PC-9 (cell line): ENCODE measurements around the gene FAM174C. TPM values are rescaled to one million over a fixed set of nuclear protein-coding genes. Genes with fewer than 3 reads are reported as not detected.

Source experiments
- BruUV-seq: library from RNA; stranded (reverse); fragments of 400-500 nt; replicated peaks from 2 replicates; lab custom pipeline; 2021; lab: Mats Ljungman, UMichigan
- CTCF ChIA-PET: fragments of 300-600 bp; sonication (Branson Sonifier 250); formaldehyde crosslinking; loops from one replicate; lab custom pipeline; 2022; ENCODE audit warnings: antibody characterized with exemption; lab: Charles Lee
- POLR2A ChIA-PET: fragments of 300-600 bp; sonication (Branson Sonifier 250); formaldehyde crosslinking; loops from one replicate; lab custom pipeline; 2022; ENCODE audit warnings: antibody characterized with exemption; ENCODE audit not compliant: unreplicated experiment; lab: Charles Lee
- DNase-seq, 2 experiments: peaks; one replicate each; pipeline versions ENCODE4 v3.0.0 to v3.0.0-alpha.2; 2015 to 2022; ENCODE audit warnings: mixed read lengths in 1 of 2
- H2AFZ ChIP-seq: fragments of 200-600 bp; sonication (generic); 2 replicates; pipeline ENCODE4 v1.8.1; 2017; ENCODE audit warnings: antibody characterized with exemption
- H3F3A ChIP-seq: fragments of 200-600 bp; sonication (generic); 2 replicates; pipeline ENCODE4 v1.8.1; 2017; ENCODE audit warnings: antibody characterized with exemption, mild to moderate bottlenecking, low read depth; ENCODE audit not compliant: insufficient read depth
- H3K27ac ChIP-seq: fragments of 200-600 bp; sonication (generic); 2 replicates; pipeline ENCODE4 v1.6.1; 2016; ENCODE audit warnings: mixed run types
- H3K27me3 ChIP-seq: fragments of 200-600 bp; sonication (generic); 2 replicates; pipeline ENCODE4 v1.6.1; 2016; ENCODE audit warnings: low read depth, mixed run types; ENCODE audit not compliant: insufficient read depth
- H3K36me3 ChIP-seq: fragments of 200-600 bp; sonication (generic); 2 replicates; pipeline ENCODE4 v1.6.1; 2016; ENCODE audit warnings: low read depth, mixed run types
- H3K4me1 ChIP-seq: fragments of 200-600 bp; sonication (generic); replicated peaks from 2 replicates; pipeline ENCODE4 v1.6.1; 2016; ENCODE audit warnings: mixed run types; ENCODE audit not compliant: insufficient read depth
- H3K4me2 ChIP-seq: fragments of 200-600 bp; sonication (generic); 2 replicates; pipeline ENCODE4 v1.6.1; 2017; ENCODE audit warnings: mixed run types
- H3K4me3 ChIP-seq: fragments of 200-600 bp; sonication (generic); 2 replicates; pipeline ENCODE4 v1.6.1; 2016; ENCODE audit warnings: mixed run types
- H3K79me2 ChIP-seq: fragments of 200-600 bp; sonication (generic); 2 replicates; pipeline ENCODE4 v1.6.1; 2017; ENCODE audit warnings: low read depth, mixed run types
- H3K9me2 ChIP-seq: fragments of 200-600 bp; sonication (generic); 2 replicates; pipeline ENCODE4 v1.8.1; 2017; ENCODE audit warnings: mild to moderate bottlenecking; ENCODE audit not compliant: insufficient read depth
- H3K9me3 ChIP-seq: fragments of 200-600 bp; sonication (generic); 2 replicates; pipeline ENCODE4 v1.8.1; 2016; ENCODE audit warnings: low read depth; ENCODE audit not compliant: insufficient read depth
- H4K20me1 ChIP-seq: fragments of 200-600 bp; sonication (generic); 2 replicates; pipeline ENCODE4 v1.8.1; 2017; ENCODE audit not compliant: insufficient read depth
- EZH2 ChIP-seq: fragments of 200-600 bp; sonication (generic); IDR thresholded peaks from 2 replicates; pipeline ENCODE4 v1.8.0; 2017; ENCODE audit warnings: antibody characterized with exemption, low read depth
- intact Hi-C: fragments of 100-400 bp; cut with micrococcal nuclease; formaldehyde crosslinking; loops from one replicate; pipeline ENCODE4 v1.10.0; 2022; ENCODE audit not compliant: unreplicated experiment
- total RNA-seq: library from RNA; stranded (reverse); gene quantifications from 2 replicates; pipeline ENCODE4 v1.2.3, GENCODE V29; 2021
- TF ChIP-seq, protein P1 (sequence below): fragments of 200-600 bp; sonication (generic); conservative IDR thresholded peaks from 2 replicates; pipeline ENCODE4 v1.6.1; 2017; ENCODE audit warnings: mixed run types, antibody characterized with exemption, mild to moderate bottlenecking, moderate library complexity

Gene FAM174C
- total RNA-seq, 1 experiment from 2014 or later: 51.8 TPM

DNA sequence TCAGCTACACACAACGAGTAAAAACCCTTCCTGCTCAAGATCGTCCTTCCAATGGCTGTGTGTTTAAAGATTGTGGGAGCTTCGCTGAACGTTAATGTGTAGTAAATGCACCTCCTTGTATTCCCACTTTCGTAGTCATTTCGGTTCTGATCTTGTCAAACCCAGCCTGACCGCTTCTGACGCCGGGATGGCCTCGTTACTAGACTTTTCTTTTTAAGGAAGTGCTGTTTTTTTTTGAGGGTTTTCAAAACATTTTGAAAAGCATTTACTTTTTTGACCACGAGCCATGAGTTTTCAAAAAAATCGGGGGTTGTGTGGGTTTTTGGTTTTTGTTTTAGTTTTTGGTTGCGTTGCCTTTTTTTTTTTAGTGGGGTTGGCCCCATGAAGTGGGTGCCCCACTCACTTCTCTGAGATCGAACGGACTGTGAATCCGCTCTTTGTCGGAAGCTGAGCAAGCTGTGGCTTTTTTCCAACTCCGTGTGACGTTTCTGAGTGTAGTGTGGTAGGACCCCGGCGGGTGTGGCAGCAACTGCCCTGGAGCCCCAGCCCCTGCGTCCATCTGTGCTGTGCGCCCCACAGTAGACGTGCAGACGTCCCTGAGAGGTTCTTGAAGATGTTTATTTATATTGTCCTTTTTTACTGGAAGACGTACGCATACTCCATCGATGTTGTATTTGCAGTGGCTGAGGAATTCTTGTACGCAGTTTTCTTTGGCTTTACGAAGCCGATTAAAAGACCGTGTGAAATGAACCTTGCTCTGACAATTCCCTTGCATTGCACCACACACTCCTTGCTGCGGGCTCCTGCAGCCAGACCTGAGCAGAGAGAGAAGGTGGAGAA, 2.7 kb upstream of the FAM174C start:
- Histone ChIP-seq H3F3A (peaks cover 44% of the 10 kb centered on the region), H3K27me3 (no peaks in the 10 kb centered on the region), H3K4me2 (peak overlapping the region; percentile 89), H3K4me1 (peaks cover 32% of the 10 kb centered on the region), H3K9me3 (no peaks in the 10 kb centered on the region), H3K27ac (no peak overlapping the region), H3K79me2 (peaks cover 64% of the 10 kb centered on the region), H3K9me2 (no peaks in the 10 kb centered on the region), H3K36me3 (peaks cover 11% of the 10 kb centered on the region; the same call in 1 of the 2 replicates), H2AFZ (no peak overlapping the region), H4K20me1 (peaks cover 12% of the 10 kb centered on the region), H3K4me3 (no peak overlapping the region)
- TF ChIP-seq, protein P1, sequence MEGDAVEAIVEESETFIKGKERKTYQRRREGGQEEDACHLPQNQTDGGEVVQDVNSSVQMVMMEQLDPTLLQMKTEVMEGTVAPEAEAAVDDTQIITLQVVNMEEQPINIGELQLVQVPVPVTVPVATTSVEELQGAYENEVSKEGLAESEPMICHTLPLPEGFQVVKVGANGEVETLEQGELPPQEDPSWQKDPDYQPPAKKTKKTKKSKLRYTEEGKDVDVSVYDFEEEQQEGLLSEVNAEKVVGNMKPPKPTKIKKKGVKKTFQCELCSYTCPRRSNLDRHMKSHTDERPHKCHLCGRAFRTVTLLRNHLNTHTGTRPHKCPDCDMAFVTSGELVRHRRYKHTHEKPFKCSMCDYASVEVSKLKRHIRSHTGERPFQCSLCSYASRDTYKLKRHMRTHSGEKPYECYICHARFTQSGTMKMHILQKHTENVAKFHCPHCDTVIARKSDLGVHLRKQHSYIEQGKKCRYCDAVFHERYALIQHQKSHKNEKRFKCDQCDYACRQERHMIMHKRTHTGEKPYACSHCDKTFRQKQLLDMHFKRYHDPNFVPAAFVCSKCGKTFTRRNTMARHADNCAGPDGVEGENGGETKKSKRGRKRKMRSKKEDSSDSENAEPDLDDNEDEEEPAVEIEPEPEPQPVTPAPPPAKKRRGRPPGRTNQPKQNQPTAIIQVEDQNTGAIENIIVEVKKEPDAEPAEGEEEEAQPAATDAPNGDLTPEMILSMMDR: no peak
- TF ChIP-seq EZH2: no peak
- ChIA-PET CTCF (interaction anchor here (0.6 kb wide), 1 partner anchor 88 kb away, joined by 3 read pairs; no protein-coding TSS in a partner anchor), POLR2A (no interaction called here)
- no TSS peak for BruUV-seq
- intact Hi-C loops: no loop called here
- no peak for DNase-seq

DNA sequence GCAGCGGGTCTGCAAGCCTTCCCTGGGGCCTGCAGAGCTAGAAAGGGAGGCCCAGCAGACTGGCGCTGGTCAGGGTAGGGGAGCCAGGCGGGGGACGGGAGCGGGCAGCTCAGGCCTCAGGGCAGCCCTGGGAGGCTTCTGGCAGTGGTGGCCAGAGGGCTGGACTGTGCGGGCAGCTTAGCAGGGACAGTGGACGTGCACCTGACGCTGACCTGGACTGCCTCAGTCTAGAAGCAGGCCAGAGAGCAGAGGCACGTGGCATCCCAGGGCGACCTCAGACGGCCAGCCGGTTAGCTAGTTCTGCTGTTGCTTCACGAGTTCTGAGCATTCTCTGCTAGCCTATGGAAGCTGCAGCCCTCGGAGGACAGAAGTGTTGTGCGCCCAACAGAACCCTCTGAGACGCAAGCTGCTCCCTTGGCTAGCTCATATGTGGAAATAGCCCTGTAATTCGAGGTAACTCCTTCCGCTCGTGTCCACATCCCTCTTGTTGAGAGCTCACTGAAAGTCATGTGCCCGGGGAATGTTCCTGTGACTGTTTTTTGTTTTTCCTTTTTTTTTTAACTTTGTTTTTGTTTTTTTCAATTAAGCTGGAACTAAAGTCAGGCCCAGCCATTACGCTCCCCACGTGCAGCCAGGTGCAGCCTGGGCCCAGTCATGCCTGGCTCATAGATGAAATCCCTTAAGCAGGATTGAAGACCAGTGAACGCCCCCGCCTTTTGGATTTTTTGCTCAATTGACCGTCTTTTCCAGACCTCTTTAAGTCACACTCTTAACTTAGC, 1.9 kb upstream of the FAM174C start:
- BruUV-seq: no TSS peak
- peak overlapping the region; percentile 78; the same call in 1 of the 2 replicates for H3K4me3 ChIP-seq
- peak overlapping the region; percentile 89 for H3K4me2 ChIP-seq

More for the DNA sequence above, 1.9 kb upstream of the FAM174C start:
- H3K9me2 ChIP-seq: no peaks in the 10 kb centered on the region
- H3K4me1 ChIP-seq: peaks cover 31% of the 10 kb centered on the region
- peaks cover 11% of the 10 kb centered on the region; the same call in 1 of the 2 replicates for H3K36me3 ChIP-seq
- H3K27me3 ChIP-seq: no peaks in the 10 kb centered on the region
- peaks cover 12% of the 10 kb centered on the region for H4K20me1 ChIP-seq
- TF ChIP-seq, protein P1: no peak
- TF ChIP-seq EZH2: no peak
- CTCF ChIA-PET: interaction anchor here (0.6 kb wide), 1 partner anchor 87 kb away, joined by 3 read pairs; no protein-coding TSS in a partner anchor
- H3K79me2 ChIP-seq: peaks cover 64% of the 10 kb centered on the region
- DNase-seq: no peak
- peak overlapping the region; percentile 86; the same call in 1 of the 2 replicates for H3K27ac ChIP-seq
- no peaks in the 10 kb centered on the region for H3K9me3 ChIP-seq
- intact Hi-C loops: no loop called here
- POLR2A ChIA-PET: no interaction called here
- peaks cover 43% of the 10 kb centered on the region for H3F3A ChIP-seq
- H2AFZ ChIP-seq: no peak overlapping the region
